GM13976 (cell line): Measurements from ENCODE around the gene BCAS3.

Experiments used
- DNase-seq: peaks from one replicate; pipeline ENCODE4 v3.0.0; 2012; ENCODE audit warnings: low spot score
- CTCF ChIP-seq: IDR thresholded peaks from 2 replicates; pipeline ENCODE4 v1.5.1; 2012; ENCODE audit warnings: borderline replicate concordance, mild to moderate bottlenecking; ENCODE audit not compliant: insufficient read depth; ENCODE audit errors: extremely low read depth, missing control alignments, control extremely low read depth
- in situ Hi-C: fragments of 300-500 bp; cut with MboI; formaldehyde crosslinking; loops from one replicate; pipeline ENCODE4 v1.12.0; 2022; ENCODE audit warnings: low sequenced_read_pairs, mixed read lengths, inconsistent platforms; ENCODE audit not compliant: unreplicated experiment

The BCAS3 gene

DNA sequence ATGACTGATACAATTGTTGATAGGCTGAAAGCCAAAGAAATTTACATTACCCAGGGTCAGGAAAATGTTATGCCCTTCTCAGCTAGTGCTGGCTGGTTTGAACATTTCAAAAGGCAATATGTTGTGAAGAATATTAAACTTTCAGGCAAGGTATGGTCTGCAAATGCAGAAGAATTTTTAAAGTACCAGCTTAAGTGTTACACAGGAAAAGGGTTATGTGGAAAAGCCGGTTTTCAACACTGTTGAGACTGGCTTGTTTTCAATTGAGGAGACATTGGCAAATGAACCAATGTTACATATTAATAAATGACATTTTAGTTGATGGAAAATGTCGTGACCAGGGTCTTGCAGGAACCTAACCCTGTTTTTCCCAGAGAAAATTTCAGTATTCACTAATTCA is 506.1 kb downstream of the BCAS3 start:
- DNase-seq = no peak
- TF ChIP-seq CTCF = no peak
- in situ Hi-C loops = no loop called here

DNA sequence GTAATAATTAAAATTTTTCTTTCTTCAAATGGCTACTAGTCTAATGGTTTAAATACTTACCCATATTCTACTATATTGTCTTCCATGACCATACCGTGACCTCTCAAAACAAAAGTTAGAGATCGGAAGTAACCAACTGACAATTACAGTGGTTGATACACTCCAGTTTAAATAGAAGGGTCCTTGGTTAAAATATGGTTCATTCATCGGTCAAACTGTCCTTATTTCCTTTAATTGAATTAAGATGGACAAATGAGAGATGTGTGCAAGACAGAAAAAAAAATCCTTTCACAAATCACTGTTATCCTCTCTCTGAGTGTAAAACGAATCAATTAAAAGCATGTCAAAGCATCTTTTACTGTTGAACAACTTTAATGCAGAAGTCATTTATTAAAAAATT is 507.7 kb downstream of the BCAS3 start:
- no peak for TF ChIP-seq CTCF
- in situ Hi-C loops = no loop called here
- DNase-seq = no peak

DNA sequence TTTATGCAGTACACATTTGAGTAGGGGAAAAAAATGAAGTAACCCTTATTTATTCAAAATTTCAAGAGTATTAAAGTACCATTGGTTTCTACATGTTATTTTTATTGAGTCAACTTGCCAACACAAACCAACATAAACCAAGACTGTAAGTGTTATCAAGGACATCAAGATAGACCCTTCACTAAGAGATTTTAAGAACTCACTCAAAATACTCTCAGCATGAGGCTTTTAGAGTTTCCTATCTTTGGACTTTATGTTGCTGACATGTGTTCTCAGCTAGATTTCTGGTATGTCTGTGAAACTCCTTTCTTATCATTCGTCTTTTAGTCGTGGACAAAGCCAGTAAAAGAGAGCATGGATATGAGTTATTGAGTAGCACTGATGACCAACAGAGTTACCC is 509.4 kb downstream of the BCAS3 start:
- in situ Hi-C loops = no loop called here
- no peak for TF ChIP-seq CTCF

GRCh38 chr17:61188081-61188480 is 510.4 kb downstream of the BCAS3 start:
- in situ Hi-C loops = no loop called here
- DNase-seq = no peak
- TF ChIP-seq CTCF = no peak

More for the DNA sequence above, 509.4 kb downstream of the BCAS3 start:
- DNase-seq = no peak

DNA sequence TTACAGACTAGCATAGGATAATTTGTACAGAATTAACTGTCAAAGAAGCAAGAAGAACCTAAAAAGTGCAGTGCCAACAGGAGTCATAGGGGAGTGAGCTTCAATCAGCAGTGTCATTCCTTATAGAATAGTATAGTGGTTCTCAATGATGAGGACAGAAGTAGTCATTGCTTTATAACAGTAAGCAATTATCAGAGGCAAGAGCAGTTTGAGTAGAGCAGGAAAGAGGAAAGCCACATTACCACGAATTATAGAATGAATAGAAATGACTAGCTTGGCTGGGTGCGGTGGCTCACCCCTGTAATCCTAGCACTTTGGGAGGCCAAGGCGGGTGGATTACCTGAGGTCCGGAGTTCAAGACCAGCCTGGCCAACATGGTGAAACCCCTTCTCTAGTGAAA is 512.3 kb downstream of the BCAS3 start:
- in situ Hi-C loops = no loop called here

DNA sequence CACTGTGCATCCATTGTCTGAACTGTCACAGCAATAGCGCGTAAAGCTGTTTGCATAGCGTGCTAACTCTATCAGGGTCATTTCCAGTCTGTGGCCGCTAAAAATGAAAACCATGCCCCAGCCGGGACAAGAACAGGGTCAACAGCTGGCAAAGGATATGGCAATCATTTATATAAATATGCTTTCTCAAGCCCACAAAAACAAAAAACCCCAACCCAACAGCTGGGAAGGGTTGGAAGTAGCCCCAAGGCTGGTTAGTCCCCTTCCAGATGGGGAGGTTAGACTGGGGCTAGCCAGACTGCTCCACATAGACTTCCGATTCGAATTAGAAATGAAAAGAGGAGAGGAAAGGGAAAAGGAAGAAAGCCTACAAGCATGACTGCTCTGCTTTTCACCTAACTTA is 518.7 kb downstream of the BCAS3 start:
- DNase-seq = no peak
- in situ Hi-C loops = no loop called here
- TF ChIP-seq CTCF = no peak

More for the DNA sequence above, 512.3 kb downstream of the BCAS3 start:
- no peak for TF ChIP-seq CTCF
- DNase-seq = no peak

DNA sequence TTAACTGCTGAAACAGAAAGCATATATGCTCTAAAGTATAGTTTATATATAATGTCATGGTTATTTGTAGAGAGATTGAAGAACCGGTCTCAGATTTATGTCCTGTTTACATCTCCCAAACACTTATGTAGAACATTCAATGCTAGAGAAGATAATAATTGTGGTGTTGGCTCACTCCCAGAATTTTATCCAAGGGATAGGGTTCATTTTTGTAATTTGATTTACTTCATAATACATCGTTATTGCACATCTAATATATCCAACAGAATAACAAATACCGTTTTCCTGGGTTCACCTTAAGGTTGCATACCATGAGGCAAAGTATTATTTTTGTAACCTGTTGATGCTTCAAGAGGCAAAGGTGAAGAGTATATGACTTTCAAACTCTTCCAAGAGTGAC is 519.1 kb downstream of the BCAS3 start:
- no peak for DNase-seq
- in situ Hi-C loops = no loop called here
- no peak for TF ChIP-seq CTCF
